ENCODE results near the gene FAAH.
A peak's percentile ranks its signal among the peaks of the same experiment; 100 is the strongest.

FAAH gene

GRCh38 chr1:46437723-46438122, 43.6 kb downstream of the FAAH start:
- H3K36me3 Mint-ChIP-seq (ENCODE audit: low read depth) = no peaks in the 10 kb centered on the region
- no peaks in the 10 kb centered on the region for H3K9me3 Mint-ChIP-seq
- no peak overlapping the region for H3K27ac Mint-ChIP-seq
- no peak for TF ChIP-seq CTCF (IDR thresholded peaks at IDR 0.05; ENCODE audit: unreplicated experiment in 3 of 3)
- H3K4me1 Mint-ChIP-seq = peaks cover 4% of the 10 kb centered on the region
- H3K4me3 Mint-ChIP-seq = no peak overlapping the region
- peaks cover 61% of the 10 kb centered on the region for H3K27me3 Mint-ChIP-seq (ENCODE audit: low read depth)

GRCh38 chr1:46438346-46438745, 44.2 kb downstream of the FAAH start:
- Mint-ChIP-seq H3K9me3 (no peaks in the 10 kb centered on the region), H3K27ac (no peak overlapping the region), H3K27me3 (ENCODE audit: low read depth) (peaks cover 64% of the 10 kb centered on the region), H3K36me3 (ENCODE audit: low read depth) (no peaks in the 10 kb centered on the region), H3K4me1 (peaks cover 4% of the 10 kb centered on the region), H3K4me3 (no peak overlapping the region)
- TF ChIP-seq CTCF (IDR thresholded peaks at IDR 0.05; ENCODE audit: unreplicated experiment in 3 of 3) = no peak

DNA sequence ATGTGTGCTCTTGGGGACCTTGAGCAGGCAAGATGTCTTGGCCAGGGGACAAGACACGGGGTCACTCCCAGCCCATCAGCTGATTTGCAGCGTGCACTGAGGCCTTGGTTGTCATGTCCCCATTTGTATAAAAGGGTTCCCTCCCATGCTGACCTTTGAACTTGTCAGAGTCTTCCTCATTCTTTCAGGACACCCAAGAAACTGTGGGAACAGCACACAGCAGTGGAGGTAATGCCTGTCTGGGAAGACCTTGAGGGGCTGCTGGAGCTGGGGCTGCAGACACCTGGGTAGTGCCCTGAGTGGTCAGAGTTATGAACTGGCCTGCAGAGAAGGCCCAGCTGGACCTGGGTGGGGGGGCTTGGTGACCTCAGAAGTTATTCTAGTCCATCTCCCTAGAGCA, 46.4 kb downstream of the FAAH start:
- H3K36me3 Mint-ChIP-seq (ENCODE audit: low read depth) = no peaks in the 10 kb centered on the region
- H3K9me3 Mint-ChIP-seq = no peaks in the 10 kb centered on the region
- H3K27me3 Mint-ChIP-seq (ENCODE audit: low read depth) = peaks cover 68% of the 10 kb centered on the region
- no peak overlapping the region for H3K27ac Mint-ChIP-seq
- H3K4me3 Mint-ChIP-seq = no peak overlapping the region
- peaks cover 4% of the 10 kb centered on the region for H3K4me1 Mint-ChIP-seq
- no peak for TF ChIP-seq CTCF (IDR thresholded peaks at IDR 0.05; ENCODE audit: unreplicated experiment in 3 of 3)

GRCh38 chr1:46442317-46443161, 48.4 kb downstream of the FAAH start:
- Mint-ChIP-seq H3K9me3 (no peaks in the 10 kb centered on the region), H3K27ac (no peak overlapping the region), H3K27me3 (ENCODE audit: low read depth) (peaks cover 74% of the 10 kb centered on the region)

GRCh38 chr1:46444466-46444865, 50.3 kb downstream of the FAAH start:
- no peak overlapping the region for H3K27ac Mint-ChIP-seq
- peaks cover 9% of the 10 kb centered on the region for H3K4me1 Mint-ChIP-seq
- H3K27me3 Mint-ChIP-seq (ENCODE audit: low read depth) = peaks cover 86% of the 10 kb centered on the region
- H3K9me3 Mint-ChIP-seq = no peaks in the 10 kb centered on the region
- no peak for TF ChIP-seq CTCF (IDR thresholded peaks at IDR 0.05; ENCODE audit: unreplicated experiment in 3 of 3)
- no peaks in the 10 kb centered on the region for H3K36me3 Mint-ChIP-seq (ENCODE audit: low read depth)
- H3K4me3 Mint-ChIP-seq = no peak overlapping the region

More at GRCh38 chr1:46442317-46443161, 48.4 kb downstream of the FAAH start:
- H3K36me3 Mint-ChIP-seq (ENCODE audit: low read depth) = no peaks in the 10 kb centered on the region
- peak; percentile 93 to 95 (median 95) for TF ChIP-seq CTCF (IDR thresholded peaks at IDR 0.05; ENCODE audit: unreplicated experiment in 3 of 3)
- peak overlapping the region; percentile 70 to 77 (median 74) for H3K4me3 Mint-ChIP-seq
- peaks cover 9% of the 10 kb centered on the region for H3K4me1 Mint-ChIP-seq

GRCh38 chr1:46445773-46446256, 51.7 kb downstream of the FAAH start:
- peak in 1 of 3 experiments; percentile 9 for TF ChIP-seq CTCF (IDR thresholded peaks at IDR 0.05; ENCODE audit: unreplicated experiment in 3 of 3)
- Mint-ChIP-seq H3K4me3 (no peak overlapping the region), H3K36me3 (ENCODE audit: low read depth) (no peaks in the 10 kb centered on the region), H3K27ac (no peak overlapping the region), H3K9me3 (no peaks in the 10 kb centered on the region), H3K27me3 (ENCODE audit: low read depth) (peaks cover 90% of the 10 kb centered on the region), H3K4me1 (peaks cover 9% of the 10 kb centered on the region)
